WI38 (cell line): ENCODE results near the gene SLC10A7.

Experiments
- H3K4me3 ChIP-seq: 2 replicates; pipeline ENCODE4 v1.5.1; 2011; ENCODE audit warnings: low read depth, mild to moderate bottlenecking, control low read depth, low read length
- TF ChIP-seq, protein P1 (sequence below): IDR thresholded peaks from 2 replicates; pipeline ENCODE4 v1.5.1; 2012; ENCODE audit warnings: low read depth, mild to moderate bottlenecking, control low read depth, low read length

Gene SLC10A7

DNA sequence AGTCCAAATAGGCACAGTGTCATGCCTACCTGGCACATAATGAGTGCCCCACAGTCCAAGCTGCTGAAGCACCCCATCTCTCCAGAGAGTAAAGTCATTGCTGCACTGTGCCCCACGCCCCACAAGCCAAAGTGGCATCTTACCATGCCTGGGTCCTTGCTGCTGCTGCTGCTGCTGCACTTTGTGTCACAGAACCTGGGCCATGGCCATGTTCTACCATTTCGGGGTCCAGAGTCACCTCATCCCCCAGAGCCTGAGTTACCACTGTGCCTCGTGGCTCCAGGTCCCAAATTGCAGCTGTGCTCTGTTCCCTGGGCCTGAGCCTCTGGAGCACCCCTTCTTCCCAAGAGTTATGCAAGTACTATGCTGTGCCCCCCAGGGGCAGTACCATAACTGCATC is 40.5 kb downstream of the SLC10A7 start:
- H3K4me3 ChIP-seq, result no peak overlapping the region
- TF ChIP-seq, protein P1, sequence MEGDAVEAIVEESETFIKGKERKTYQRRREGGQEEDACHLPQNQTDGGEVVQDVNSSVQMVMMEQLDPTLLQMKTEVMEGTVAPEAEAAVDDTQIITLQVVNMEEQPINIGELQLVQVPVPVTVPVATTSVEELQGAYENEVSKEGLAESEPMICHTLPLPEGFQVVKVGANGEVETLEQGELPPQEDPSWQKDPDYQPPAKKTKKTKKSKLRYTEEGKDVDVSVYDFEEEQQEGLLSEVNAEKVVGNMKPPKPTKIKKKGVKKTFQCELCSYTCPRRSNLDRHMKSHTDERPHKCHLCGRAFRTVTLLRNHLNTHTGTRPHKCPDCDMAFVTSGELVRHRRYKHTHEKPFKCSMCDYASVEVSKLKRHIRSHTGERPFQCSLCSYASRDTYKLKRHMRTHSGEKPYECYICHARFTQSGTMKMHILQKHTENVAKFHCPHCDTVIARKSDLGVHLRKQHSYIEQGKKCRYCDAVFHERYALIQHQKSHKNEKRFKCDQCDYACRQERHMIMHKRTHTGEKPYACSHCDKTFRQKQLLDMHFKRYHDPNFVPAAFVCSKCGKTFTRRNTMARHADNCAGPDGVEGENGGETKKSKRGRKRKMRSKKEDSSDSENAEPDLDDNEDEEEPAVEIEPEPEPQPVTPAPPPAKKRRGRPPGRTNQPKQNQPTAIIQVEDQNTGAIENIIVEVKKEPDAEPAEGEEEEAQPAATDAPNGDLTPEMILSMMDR, result no peak

DNA sequence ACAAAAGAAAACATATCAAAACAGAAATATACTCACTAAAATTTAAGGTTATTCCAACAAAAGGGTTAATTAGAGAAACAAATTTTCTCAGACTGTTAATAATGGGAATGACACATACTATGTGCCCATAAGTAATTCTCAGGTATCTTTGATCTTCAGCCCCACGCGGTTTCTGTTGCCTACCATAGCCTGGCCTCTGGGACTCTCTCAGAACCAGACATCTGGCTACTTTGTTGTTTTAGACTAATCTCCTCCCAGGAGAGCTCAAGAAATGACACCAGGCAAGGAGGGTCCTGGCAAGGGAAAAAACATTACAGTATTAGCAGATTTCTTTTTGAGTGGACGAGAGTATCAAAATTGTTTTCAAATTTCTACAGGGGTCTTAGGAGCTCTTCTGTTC is 43.7 kb downstream of the SLC10A7 start:
- TF ChIP-seq, protein P1, result no peak
- H3K4me3 ChIP-seq, result no peak overlapping the region

DNA sequence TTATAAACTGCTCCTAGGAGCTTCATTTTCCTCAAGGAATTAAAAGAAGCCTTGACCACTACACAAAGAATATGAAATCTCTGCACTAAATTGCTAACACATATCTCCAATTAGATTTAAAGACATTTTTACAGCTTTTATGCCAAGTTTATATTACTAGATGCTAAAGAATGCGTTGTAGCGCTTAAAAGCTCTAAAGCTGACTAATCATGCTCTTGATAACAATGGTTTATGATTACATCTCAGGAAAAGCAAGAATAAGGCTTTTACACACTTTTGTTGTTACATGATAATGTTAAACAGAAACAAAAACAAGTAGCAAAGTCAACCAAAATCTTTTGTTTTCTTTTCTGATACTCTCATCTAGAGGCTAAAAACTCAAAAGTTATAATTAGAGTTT is 44.7 kb downstream of the SLC10A7 start:
- TF ChIP-seq, protein P1, result no peak
- H3K4me3 ChIP-seq, result no peak overlapping the region

DNA sequence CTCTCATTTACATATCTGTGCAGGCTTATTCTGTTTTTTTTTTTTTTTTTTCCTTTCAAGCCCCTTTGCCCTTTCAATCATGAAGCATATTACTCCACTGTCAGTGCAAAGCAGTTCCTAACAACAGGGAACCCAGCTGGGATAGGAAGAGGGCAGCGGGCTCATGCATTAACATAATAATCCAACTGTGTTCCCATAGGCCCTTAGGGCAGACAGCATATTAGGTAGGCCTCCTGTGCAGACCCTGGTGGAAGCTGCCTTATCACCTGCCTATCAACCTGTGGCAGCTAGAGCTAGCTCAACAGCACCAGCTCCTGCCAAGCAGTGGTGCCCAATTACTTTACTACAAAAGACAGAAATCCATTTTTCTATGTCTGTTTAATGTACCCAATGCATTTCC is 49.3 kb downstream of the SLC10A7 start:
- H3K4me3 ChIP-seq, result no peak overlapping the region
- TF ChIP-seq, protein P1, result no peak

DNA sequence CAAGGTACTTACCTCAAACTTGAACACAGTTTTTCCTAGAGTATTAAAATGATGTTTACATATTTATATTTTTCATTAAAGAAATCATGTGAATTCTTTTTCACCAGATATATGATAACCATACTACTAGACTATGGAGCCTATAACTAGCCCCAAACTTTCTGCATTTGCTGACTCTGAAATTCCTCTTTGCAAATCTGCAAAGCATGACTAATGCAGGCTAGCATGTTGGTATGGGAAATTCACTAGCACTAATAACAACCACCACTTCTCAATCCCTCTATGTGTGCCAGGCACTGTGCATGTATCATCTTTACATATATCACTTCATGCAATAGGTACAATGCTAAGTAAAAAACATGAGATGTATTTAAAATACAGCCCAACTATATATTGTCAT is 51.1 kb downstream of the SLC10A7 start:
- H3K4me3 ChIP-seq, result no peak overlapping the region
- TF ChIP-seq, protein P1, result no peak

DNA sequence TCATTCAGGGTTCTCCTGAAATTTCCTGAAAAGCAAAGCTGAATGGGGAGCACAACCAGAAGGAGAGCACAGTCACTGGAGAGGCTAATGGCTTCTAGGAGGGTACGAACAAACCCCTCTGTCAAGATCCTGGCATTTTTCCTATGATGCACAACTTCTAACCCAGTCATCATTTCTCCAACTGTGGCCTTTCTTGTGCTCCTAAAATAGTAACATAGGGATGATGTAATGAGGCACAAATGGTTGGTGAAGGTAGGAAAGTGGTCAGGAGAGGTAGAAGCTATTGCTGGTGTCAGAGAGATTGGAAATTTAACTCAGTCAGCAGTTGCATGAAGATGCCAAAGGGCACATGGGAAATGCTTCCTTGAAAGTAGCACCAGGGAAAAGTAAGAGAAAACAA is 52.7 kb downstream of the SLC10A7 start:
- TF ChIP-seq, protein P1, result no peak
- H3K4me3 ChIP-seq, result no peak overlapping the region

DNA sequence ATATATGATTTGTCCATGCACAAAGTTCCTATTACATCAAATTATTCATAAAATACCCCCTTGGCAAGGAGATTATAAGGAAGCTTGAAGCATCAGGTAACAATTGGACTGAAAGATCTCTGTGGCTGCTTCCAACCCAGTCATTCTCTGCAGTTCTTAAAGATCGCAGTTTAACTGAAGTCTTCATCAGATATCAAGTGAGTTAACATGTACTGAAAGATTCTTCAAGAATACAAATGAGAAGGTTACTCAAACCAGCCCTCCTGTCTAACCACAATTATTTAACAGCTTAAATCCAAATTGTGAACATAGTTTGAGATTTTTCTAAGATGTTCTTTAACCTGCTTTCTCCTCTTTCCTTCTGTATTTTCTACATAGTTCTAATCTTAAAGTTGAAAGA is 56.1 kb downstream of the SLC10A7 start:
- no peak overlapping the region for H3K4me3 ChIP-seq
- TF ChIP-seq, protein P1, result no peak
